Fibroblast of gingiva (primary cell): ENCODE measurements around the gene NECTIN1.

Source experiments
- DNase-seq: peaks from one replicate; pipeline ENCODE4 v3.0.0-alpha.2; 2011; ENCODE audit warnings: low read depth

NECTIN1 gene

GRCh38 chr11:119754656-119755355 is 25.8 kb upstream of the NECTIN1 start:
- no peak for DNase-seq

- no peak for DNase-seq
Measured at GRCh38 chr11:119754199-119754598, 25.2 kb upstream of the NECTIN1 start.

- DNase-seq = no peak
Measured at GRCh38 chr11:119752946-119753345, 23.9 kb upstream of the NECTIN1 start.

- no peak for DNase-seq
Measured at GRCh38 chr11:119752345-119752871, 23.4 kb upstream of the NECTIN1 start.

- DNase-seq = no peak
Measured at GRCh38 chr11:119750056-119750455, 21.1 kb upstream of the NECTIN1 start.

GRCh38 chr11:119749006-119749565 is 20.1 kb upstream of the NECTIN1 start:
- no peak for DNase-seq

- no peak for DNase-seq
Measured at GRCh38 chr11:119747868-119748660, 19.1 kb upstream of the NECTIN1 start.

- no peak for DNase-seq
Measured at GRCh38 chr11:119745776-119746535, 17.0 kb upstream of the NECTIN1 start.

- DNase-seq = no peak
Measured at GRCh38 chr11:119745112-119745511, 16.1 kb upstream of the NECTIN1 start.

GRCh38 chr11:119744577-119744976 is 15.6 kb upstream of the NECTIN1 start:
- no peak for DNase-seq

GRCh38 chr11:119743006-119743405 is 14.0 kb upstream of the NECTIN1 start:
- no peak for DNase-seq

GRCh38 chr11:119742263-119742861 is 13.4 kb upstream of the NECTIN1 start:
- DNase-seq = no peak

- DNase-seq = no peak
Measured at GRCh38 chr11:119741369-119742262, 12.6 kb upstream of the NECTIN1 start.

GRCh38 chr11:119739975-119740374 is 11.0 kb upstream of the NECTIN1 start:
- no peak for DNase-seq

- DNase-seq = no peak
Measured at GRCh38 chr11:119739021-119739703, 10.2 kb upstream of the NECTIN1 start.

GRCh38 chr11:119738059-119738439 is 9.0 kb upstream of the NECTIN1 start:
- no peak for DNase-seq

- DNase-seq = no peak
Measured at GRCh38 chr11:119737366-119738058, 8.5 kb upstream of the NECTIN1 start.

- no peak for DNase-seq
Measured at GRCh38 chr11:119734788-119735187, 5.8 kb upstream of the NECTIN1 start.

GRCh38 chr11:119730789-119731386 is 1.9 kb upstream of the NECTIN1 start:
- DNase-seq = no peak
